Immature natural killer cell (primary cell): ENCODE results near the gene WDR54. TPM values are rescaled to one million over a fixed set of nuclear protein-coding genes. Genes with fewer than 3 reads are reported as not detected.
A peak's percentile ranks its signal among the peaks of the same experiment; 100 is the strongest.
"Not testable (repeated sequence)": the region's sequence is repeated elsewhere in the genome, so short reads cannot be mapped to it uniquely, and the experiment has no call there.

Source experiments
- DNase-seq, 3 donors: peaks; one replicate each; pipeline ENCODE4 v3.0.0; 2022; ENCODE audit warnings: mixed read lengths in 1 of 3
- H3K27ac Mint-ChIP-seq, 6 donors: one replicate each; pipeline ENCODE4 v1.8.0; 2020; ENCODE audit warnings: mixed read lengths in 6 of 6, mild to moderate bottlenecking in 5 of 6, inconsistent platforms in 4 of 6, moderate library complexity in 3 of 6
- H3K27me3 Mint-ChIP-seq, 3 donors: one replicate each; pipeline ENCODE4 v1.8.0; 2020 to 2021; ENCODE audit warnings: low read depth in 3 of 3, mild to moderate bottlenecking in 3 of 3, mixed read lengths in 3 of 3, moderate library complexity in 3 of 3, inconsistent platforms in 1 of 3
- H3K36me3 Mint-ChIP-seq, 3 donors: one replicate each; pipeline ENCODE4 v1.8.0; 2020; ENCODE audit warnings: mixed read lengths in 3 of 3, inconsistent platforms in 2 of 3, mild to moderate bottlenecking in 2 of 3
- H3K4me1 Mint-ChIP-seq, 2 donors: one replicate each; pipeline ENCODE4 v1.8.0; 2020; ENCODE audit warnings: inconsistent platforms in 2 of 2, mild to moderate bottlenecking in 2 of 2, mixed read lengths in 2 of 2, moderate library complexity in 1 of 2
- H3K4me3 Mint-ChIP-seq, 5 donors: one replicate each; pipeline ENCODE4 v1.8.0; 2020; ENCODE audit warnings: mild to moderate bottlenecking in 5 of 5, mixed read lengths in 5 of 5, inconsistent platforms in 3 of 5, moderate library complexity in 3 of 5
- H3K9me3 Mint-ChIP-seq, 6 donors: one replicate each; pipeline ENCODE4 v1.8.0; 2020; ENCODE audit warnings: mild to moderate bottlenecking in 6 of 6, mixed read lengths in 6 of 6, inconsistent platforms in 4 of 6, moderate library complexity in 3 of 6
- polyA plus RNA-seq, 3 donors: library from polyadenylated mRNA; unstranded; fragments of 300-500 nt; fragmentation: Illumina TruSeq; gene quantifications; one replicate each; pipeline ENCODE4 v1.2.3, GENCODE V29; 2021

WDR54 gene
- polyA plus RNA-seq, 3 donors from 2014 or later, result 38.0 to 94.8 (median 47.7) TPM

GRCh38 chr2:74441170-74441689, 19.7 kb downstream of the WDR54 start:
- no peak for DNase-seq
- H3K4me3 Mint-ChIP-seq, result peak overlapping the region; percentile 54 to 83 (median 81)
- no peaks in the 10 kb centered on the region for H3K36me3 Mint-ChIP-seq
- peaks cover 27 to 29% of the 10 kb centered on the region in 2 donors for H3K4me1 Mint-ChIP-seq
- peak overlapping the region in 3 of 6 donors; percentile 40 to 80 (median 62) for H3K27ac Mint-ChIP-seq
- no peaks in the 10 kb centered on the region for H3K9me3 Mint-ChIP-seq
- peaks cover 3 to 8% (median 6%) of the 10 kb centered on the region in 3 donors for H3K27me3 Mint-ChIP-seq

GRCh38 chr2:74441690-74442482, 20.4 kb downstream of the WDR54 start, which contains the start of gene RTKN:
Gene RTKN, minus strand, starts transcription at chr2:74441937. Its CDS starts 121 bp downstream, at chr2:74441816.
- peak within 1 kb of the TSS in 4 of 6 donors; percentile 57 to 88 (median 82) for H3K27ac Mint-ChIP-seq
- peak; percentile 43 to 70 (median 67) for DNase-seq
- no peaks in the 10 kb centered on the region for H3K9me3 Mint-ChIP-seq

GRCh38 chr2:74442483-74443297, 21.2 kb downstream of the WDR54 start:
- Mint-ChIP-seq H3K4me3 (peak overlapping the region; percentile 80 to 89 (median 81)), H3K4me1 (peaks cover 27 to 29% of the 10 kb centered on the region in 2 donors), H3K27ac (peak overlapping the region in 3 of 6 donors; percentile 81 to 88 (median 83))
- not testable (repeated sequence) for DNase-seq, H3K9me3 Mint-ChIP-seq, H3K27me3 Mint-ChIP-seq, H3K36me3 Mint-ChIP-seq

More at GRCh38 chr2:74441690-74442482, 20.4 kb downstream of the WDR54 start, which contains the start of gene RTKN:
- Mint-ChIP-seq H3K4me3 (peak within 1 kb of the TSS; percentile 81 to 89 (median 83)), H3K27me3 (peaks cover 3 to 8% (median 5%) of the 10 kb centered on the region in 3 donors), H3K4me1 (peaks cover 27 to 29% of the 10 kb centered on the region in 2 donors), H3K36me3 (no peaks in the 10 kb centered on the region)

GRCh38 chr2:74444498-74445318, 23.2 kb downstream of the WDR54 start:
- Mint-ChIP-seq H3K36me3 (no peaks in the 10 kb centered on the region), H3K27me3 (peaks cover 4 to 6% (median 5%) of the 10 kb centered on the region in 3 donors)

GRCh38 chr2:74447230-74447999, 25.9 kb downstream of the WDR54 start:
- no peak overlapping the region for H3K4me3 Mint-ChIP-seq
- no peaks in the 10 kb centered on the region for H3K9me3 Mint-ChIP-seq
- peak overlapping the region in 1 of 6 donors; percentile 63 for H3K27ac Mint-ChIP-seq
- peaks cover 10 to 11% of the 10 kb centered on the region in 2 donors for H3K4me1 Mint-ChIP-seq
- H3K36me3 Mint-ChIP-seq, result no peaks in the 10 kb centered on the region
- no peak for DNase-seq
- peaks cover 4 to 11% (median 8%) of the 10 kb centered on the region in 3 donors for H3K27me3 Mint-ChIP-seq

More at GRCh38 chr2:74444498-74445318, 23.2 kb downstream of the WDR54 start:
- Mint-ChIP-seq H3K27ac (no peak overlapping the region), H3K9me3 (no peaks in the 10 kb centered on the region), H3K4me1 (peaks cover 12 to 17% of the 10 kb centered on the region in 2 donors), H3K4me3 (no peak overlapping the region)
- DNase-seq, result no peak

GRCh38 chr2:74448771-74449170, 27.2 kb downstream of the WDR54 start:
- Mint-ChIP-seq H3K27me3 (peaks cover 8 to 12% (median 10%) of the 10 kb centered on the region in 3 donors), H3K9me3 (no peaks in the 10 kb centered on the region), H3K4me3 (no peak overlapping the region), H3K27ac (peak overlapping the region in 3 of 6 donors; percentile 51 to 83 (median 61)), H3K4me1 (peaks cover 22% of the 10 kb centered on the region in 2 donors), H3K36me3 (no peaks in the 10 kb centered on the region)
- no peak for DNase-seq

GRCh38 chr2:74450570-74451190, 29.1 kb downstream of the WDR54 start:
- H3K4me1 Mint-ChIP-seq, result peaks cover 37 to 38% of the 10 kb centered on the region in 2 donors
- H3K4me3 Mint-ChIP-seq, result peak overlapping the region in 1 of 5 donors; percentile 43

GRCh38 chr2:74454654-74455511, 33.4 kb downstream of the WDR54 start, which contains the start of gene INO80B:
Gene INO80B, plus strand, starts transcription at chr2:74455087. Its CDS starts 30 bp downstream, at chr2:74455117.
- H3K4me3 Mint-ChIP-seq, result peak within 1 kb of the TSS; percentile 89 to 99 (median 94)
- peak within 1 kb of the TSS; percentile 87 to 100 (median 98) for H3K27ac Mint-ChIP-seq
- peaks cover 28 to 37% (median 31%) of the 10 kb centered on the region in 3 donors for H3K27me3 Mint-ChIP-seq
- H3K4me1 Mint-ChIP-seq, result peaks cover 73 to 78% of the 10 kb centered on the region in 2 donors
- H3K36me3 Mint-ChIP-seq, result no peaks in the 10 kb centered on the region
- DNase-seq, result peak; percentile 97 to 98 (median 98)
- peaks cover 0 to 2% (median 0%) of the 10 kb centered on the region in 6 donors for H3K9me3 Mint-ChIP-seq

More at GRCh38 chr2:74450570-74451190, 29.1 kb downstream of the WDR54 start:
- no peak for DNase-seq
- H3K9me3 Mint-ChIP-seq, result peaks cover 0 to 2% (median 0%) of the 10 kb centered on the region in 6 donors
- H3K27me3 Mint-ChIP-seq, result peaks cover 14 to 17% (median 15%) of the 10 kb centered on the region in 3 donors
- no peaks in the 10 kb centered on the region for H3K36me3 Mint-ChIP-seq
- peak overlapping the region; percentile 29 to 99 (median 92) for H3K27ac Mint-ChIP-seq

GRCh38 chr2:74457129-74457548, 35.6 kb downstream of the WDR54 start:
- peak overlapping the region; percentile 89 to 99 (median 94) for H3K4me3 Mint-ChIP-seq
- H3K4me1 Mint-ChIP-seq, result peaks cover 68 to 74% of the 10 kb centered on the region in 2 donors
- no peak for DNase-seq
- H3K27me3 Mint-ChIP-seq, result peaks cover 28 to 35% (median 28%) of the 10 kb centered on the region in 3 donors
- H3K9me3 Mint-ChIP-seq, result peaks cover 0 to 2% (median 0%) of the 10 kb centered on the region in 6 donors
- peak overlapping the region; percentile 87 to 100 (median 98) for H3K27ac Mint-ChIP-seq
- H3K36me3 Mint-ChIP-seq, result no peaks in the 10 kb centered on the region

GRCh38 chr2:74457549-74458131, 36.1 kb downstream of the WDR54 start:
- peaks cover 0 to 2% (median 0%) of the 10 kb centered on the region in 6 donors for H3K9me3 Mint-ChIP-seq
- H3K4me1 Mint-ChIP-seq, result peaks cover 63 to 69% of the 10 kb centered on the region in 2 donors
- peaks cover 23 to 31% (median 24%) of the 10 kb centered on the region in 3 donors for H3K27me3 Mint-ChIP-seq
- H3K4me3 Mint-ChIP-seq, result peak overlapping the region; percentile 89 to 99 (median 94)
- DNase-seq, result peak; percentile 85 to 88 (median 88)
- H3K36me3 Mint-ChIP-seq, result no peaks in the 10 kb centered on the region
- H3K27ac Mint-ChIP-seq, result peak overlapping the region; percentile 87 to 100 (median 99)
